ENCODE results near the gene MRPS6. TPM values are rescaled to one million over a fixed set of nuclear protein-coding genes. Genes with fewer than 3 reads are reported as not detected.

The MRPS6 gene
- total RNA-seq, 1 donor from 2014 or later: 23.3 TPM

DNA sequence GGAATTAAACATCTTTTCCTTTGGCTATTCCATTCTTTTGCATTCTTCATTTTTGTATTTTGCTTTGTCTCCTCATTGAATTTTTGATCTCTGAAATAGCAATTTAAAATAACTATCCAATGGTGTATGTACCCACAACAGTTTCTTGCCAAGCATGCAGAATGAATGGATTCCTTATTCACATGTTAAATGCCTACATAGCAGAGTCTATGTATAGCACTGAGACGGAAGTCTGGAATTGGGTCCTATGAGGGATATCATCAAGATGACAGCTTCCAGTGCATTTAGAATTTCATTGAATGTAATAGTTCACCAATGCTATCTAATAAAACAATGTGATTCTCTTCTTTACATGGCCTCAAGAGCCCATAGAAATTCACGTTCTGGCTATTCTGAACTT is 97.5 kb downstream of the MRPS6 start:
- no peaks in the 10 kb centered on the region for H3K27me3 ChIP-seq
- no peak for DNase-seq (ENCODE audit: extremely low spot score in 2 of 2)
- no peak overlapping the region for H3K4me3 ChIP-seq
- peaks cover 0 to 15% of the 10 kb centered on the region in 2 donors for H3K36me3 ChIP-seq
- peaks cover 19% of the 10 kb centered on the region for H3K9me3 ChIP-seq
- intact Hi-C loops (cut with DNase I): no loop called here
- H3K4me1 ChIP-seq: no peaks in the 10 kb centered on the region
- no peak for TF ChIP-seq POLR2AphosphoS5 (IDR thresholded peaks at IDR 0.05; ENCODE audit: insufficient read depth in 1 of 2, low read depth in 1 of 2)
- TF ChIP-seq, protein P1, sequence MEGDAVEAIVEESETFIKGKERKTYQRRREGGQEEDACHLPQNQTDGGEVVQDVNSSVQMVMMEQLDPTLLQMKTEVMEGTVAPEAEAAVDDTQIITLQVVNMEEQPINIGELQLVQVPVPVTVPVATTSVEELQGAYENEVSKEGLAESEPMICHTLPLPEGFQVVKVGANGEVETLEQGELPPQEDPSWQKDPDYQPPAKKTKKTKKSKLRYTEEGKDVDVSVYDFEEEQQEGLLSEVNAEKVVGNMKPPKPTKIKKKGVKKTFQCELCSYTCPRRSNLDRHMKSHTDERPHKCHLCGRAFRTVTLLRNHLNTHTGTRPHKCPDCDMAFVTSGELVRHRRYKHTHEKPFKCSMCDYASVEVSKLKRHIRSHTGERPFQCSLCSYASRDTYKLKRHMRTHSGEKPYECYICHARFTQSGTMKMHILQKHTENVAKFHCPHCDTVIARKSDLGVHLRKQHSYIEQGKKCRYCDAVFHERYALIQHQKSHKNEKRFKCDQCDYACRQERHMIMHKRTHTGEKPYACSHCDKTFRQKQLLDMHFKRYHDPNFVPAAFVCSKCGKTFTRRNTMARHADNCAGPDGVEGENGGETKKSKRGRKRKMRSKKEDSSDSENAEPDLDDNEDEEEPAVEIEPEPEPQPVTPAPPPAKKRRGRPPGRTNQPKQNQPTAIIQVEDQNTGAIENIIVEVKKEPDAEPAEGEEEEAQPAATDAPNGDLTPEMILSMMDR (IDR thresholded peaks at IDR 0.05): no peak
- no peak for TF ChIP-seq POLR2A (IDR thresholded peaks at IDR 0.05)
- no peak overlapping the region for H3K27ac ChIP-seq

DNA sequence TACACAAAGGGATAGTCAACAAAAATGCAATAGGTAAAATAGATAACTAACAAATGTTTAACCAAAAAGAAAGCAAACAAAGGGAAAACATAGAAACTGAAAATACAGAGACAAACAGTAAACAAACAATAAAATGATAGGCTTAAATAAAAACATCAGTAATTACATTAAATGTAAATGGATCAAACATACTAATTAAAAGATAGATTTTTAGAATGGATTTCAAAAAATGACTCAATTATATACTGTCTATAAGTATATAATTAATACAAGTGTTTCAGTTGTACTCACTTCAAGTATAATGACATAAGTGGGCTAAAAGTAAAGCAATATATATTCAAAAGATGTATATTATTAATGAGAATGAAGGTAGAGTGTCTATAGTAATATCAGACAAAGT is 101.1 kb downstream of the MRPS6 start:
- no peaks in the 10 kb centered on the region for H3K27me3 ChIP-seq
- no peak for TF ChIP-seq POLR2A (IDR thresholded peaks at IDR 0.05)
- no peak for TF ChIP-seq POLR2AphosphoS5 (IDR thresholded peaks at IDR 0.05; ENCODE audit: insufficient read depth in 1 of 2, low read depth in 1 of 2)
- TF ChIP-seq, protein P1 (IDR thresholded peaks at IDR 0.05): no peak
- intact Hi-C loops (cut with DNase I): no loop called here
- H3K27ac ChIP-seq: no peak overlapping the region
- no peaks in the 10 kb centered on the region for H3K36me3 ChIP-seq
- H3K4me1 ChIP-seq: no peaks in the 10 kb centered on the region
- H3K4me3 ChIP-seq: no peak overlapping the region
- no peak for DNase-seq (ENCODE audit: extremely low spot score in 2 of 2)
- peaks cover 2% of the 10 kb centered on the region for H3K9me3 ChIP-seq

DNA sequence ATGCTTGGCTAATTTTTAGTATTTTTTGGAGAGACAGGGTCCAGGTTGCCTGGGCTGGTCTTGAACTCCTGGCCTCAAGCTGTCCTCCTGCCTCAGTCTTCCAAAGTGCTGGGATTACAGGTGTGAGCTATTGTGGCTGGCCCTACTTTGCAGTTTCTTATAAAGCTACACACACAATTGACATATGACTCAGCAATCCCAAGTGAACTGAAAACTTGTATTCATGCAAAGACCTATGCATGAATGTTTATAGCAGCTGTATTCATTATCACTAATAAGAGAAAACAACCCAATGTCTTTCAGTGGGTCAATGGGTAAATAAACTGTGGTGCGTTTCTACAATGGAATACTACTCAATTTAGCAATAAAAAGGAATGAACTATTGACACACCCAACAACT is 103.1 kb downstream of the MRPS6 start:
- Histone ChIP-seq H3K36me3 (no peaks in the 10 kb centered on the region), H3K27ac (no peak overlapping the region), H3K27me3 (no peaks in the 10 kb centered on the region), H3K9me3 (peaks cover 2% of the 10 kb centered on the region), H3K4me3 (no peak overlapping the region), H3K4me1 (no peaks in the 10 kb centered on the region)
- TF ChIP-seq POLR2AphosphoS5 (IDR thresholded peaks at IDR 0.05; ENCODE audit: insufficient read depth in 1 of 2, low read depth in 1 of 2) (no peak), POLR2A (IDR thresholded peaks at IDR 0.05) (no peak)
- TF ChIP-seq, protein P1 (IDR thresholded peaks at IDR 0.05): no peak
- intact Hi-C loops (cut with DNase I): no loop called here
- DNase-seq (ENCODE audit: extremely low spot score in 2 of 2): no peak

DNA sequence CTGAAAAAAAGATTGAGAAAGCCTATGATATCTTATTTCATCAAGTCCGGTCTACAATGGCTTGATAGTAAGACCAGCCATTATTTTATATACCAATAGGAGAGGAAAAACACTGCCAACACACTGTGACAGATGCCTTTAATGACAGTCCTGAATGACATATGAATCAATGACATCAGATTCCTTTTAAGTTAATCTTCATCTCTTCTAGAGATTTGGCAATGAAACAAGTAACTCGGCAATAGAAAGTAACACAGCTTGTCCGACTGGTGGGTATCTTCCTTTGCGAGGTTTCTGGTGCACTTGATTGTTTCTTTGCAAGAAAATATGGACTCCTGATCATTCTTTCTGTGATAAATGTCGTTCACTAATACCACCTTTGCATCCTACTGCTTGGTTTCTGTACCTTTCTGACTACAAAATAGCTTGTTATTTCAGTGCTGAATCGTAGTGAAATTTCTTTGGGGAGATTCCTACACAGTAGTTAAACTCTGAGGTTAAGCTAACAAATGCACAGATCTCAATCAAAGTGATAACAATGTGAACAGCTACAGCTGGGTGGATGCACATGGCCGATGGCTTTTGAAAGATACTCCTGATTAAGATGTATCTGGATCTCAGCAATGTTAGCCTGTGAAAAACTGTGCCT is 104.7 kb downstream of the MRPS6 start:
- no peak overlapping the region for H3K4me3 ChIP-seq
- TF ChIP-seq, protein P1 (IDR thresholded peaks at IDR 0.05): no peak
- TF ChIP-seq POLR2AphosphoS5 (IDR thresholded peaks at IDR 0.05; ENCODE audit: insufficient read depth in 1 of 2, low read depth in 1 of 2) (no peak), POLR2A (IDR thresholded peaks at IDR 0.05) (no peak)
- H3K9me3 ChIP-seq: peaks cover 2% of the 10 kb centered on the region
- intact Hi-C loops (cut with DNase I): no loop called here
- H3K27me3 ChIP-seq: no peaks in the 10 kb centered on the region
- no peaks in the 10 kb centered on the region for H3K36me3 ChIP-seq
- no peak overlapping the region for H3K27ac ChIP-seq
- no peak for DNase-seq (ENCODE audit: extremely low spot score in 2 of 2)
- H3K4me1 ChIP-seq: no peaks in the 10 kb centered on the region

DNA sequence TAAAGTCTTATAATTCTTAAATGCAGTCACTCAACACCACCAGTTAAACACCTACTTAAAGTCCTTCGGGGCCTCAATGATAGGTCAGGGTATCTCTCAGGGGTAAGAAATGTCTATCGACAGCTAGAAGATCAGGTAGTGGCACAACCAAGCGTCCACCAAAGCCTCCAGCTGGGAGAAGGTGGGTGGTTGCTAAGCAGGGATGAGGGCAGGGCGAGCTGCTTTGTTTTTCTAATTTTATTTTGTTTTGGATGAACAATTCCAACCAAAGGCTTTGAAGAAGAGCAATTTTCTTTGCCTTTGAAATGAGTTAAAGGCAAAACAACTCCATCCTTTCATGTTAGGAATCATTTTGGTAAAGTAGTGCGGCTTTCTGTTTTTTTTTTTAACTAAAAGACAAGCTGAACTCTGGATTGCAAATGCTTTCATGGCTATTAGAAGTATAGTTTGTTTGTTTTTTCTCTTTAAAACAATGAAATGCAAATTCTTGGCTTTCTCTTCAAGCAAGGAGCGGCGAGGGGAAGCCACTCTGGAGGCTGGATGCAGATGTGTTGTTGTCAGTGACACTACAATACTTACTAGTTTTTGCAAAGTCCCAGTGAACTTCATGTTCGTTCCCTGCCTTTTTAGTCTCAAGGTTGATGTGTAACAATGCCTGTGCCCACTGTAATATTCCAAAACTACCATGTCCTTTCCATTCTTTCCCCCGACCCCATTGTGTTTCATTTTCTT is 106.0 kb downstream of the MRPS6 start:
- Histone ChIP-seq H3K36me3 (no peaks in the 10 kb centered on the region), H3K9me3 (no peaks in the 10 kb centered on the region), H3K4me1 (no peaks in the 10 kb centered on the region), H3K4me3 (no peak overlapping the region), H3K27ac (no peak overlapping the region), H3K27me3 (no peaks in the 10 kb centered on the region)
- TF ChIP-seq, protein P1 (IDR thresholded peaks at IDR 0.05): no peak
- TF ChIP-seq POLR2AphosphoS5 (IDR thresholded peaks at IDR 0.05; ENCODE audit: insufficient read depth in 1 of 2, low read depth in 1 of 2) (no peak), POLR2A (IDR thresholded peaks at IDR 0.05) (no peak)
- intact Hi-C loops (cut with DNase I): no loop called here
- DNase-seq (ENCODE audit: extremely low spot score in 2 of 2): no peak

All from vagina (tissue), 2 donors.